Measurements from ENCODE around the gene LYPLA2. TPM values are rescaled to one million over a fixed set of nuclear protein-coding genes. Genes with fewer than 3 reads are reported as not detected.
"Not testable (repeated sequence)": the region's sequence is repeated elsewhere in the genome, so short reads cannot be mapped to it uniquely, and the experiment has no call there.

Gene LYPLA2
- total and polyA plus RNA-seq, 2 of the 8 experiments (the other 6 are each of a cell fraction or from before 2014, with no cell fraction given) = 138 to 211 TPM

GRCh38 chr1:23825762-23826522, 35.0 kb downstream of the LYPLA2 start (continued):
- TF ChIP-seq EP300 (IDR thresholded peaks at IDR 0.05; ENCODE audit: borderline replicate concordance in 1 of 2, low read depth in 2 of 2, low read length in 2 of 2) (no peak), YY1 (IDR thresholded peaks at IDR 0.05; ENCODE audit: low read depth, low read length) (no peak), CBX8 (IDR thresholded peaks at IDR 0.05; ENCODE audit: borderline replicate concordance, low read depth, low read length) (no peak)

DNA sequence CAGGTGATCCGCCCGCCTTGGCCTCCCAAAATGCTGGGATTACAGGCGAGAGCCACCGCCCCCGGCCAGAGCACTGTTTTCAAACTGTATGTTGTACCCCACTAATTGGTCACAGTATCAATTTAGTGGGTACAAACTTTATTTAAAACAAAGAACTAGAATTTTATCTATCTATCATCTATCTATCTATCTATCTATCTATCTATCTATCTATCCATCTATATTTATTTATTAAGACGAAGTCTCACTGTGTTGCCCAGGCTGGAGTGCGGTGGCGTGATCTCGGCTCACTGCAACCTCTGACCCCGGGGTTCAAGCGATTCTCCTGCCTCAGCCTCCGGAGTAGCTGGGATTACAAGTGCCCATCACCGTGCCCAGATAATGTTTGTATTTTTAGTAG, 35.6 kb downstream of the LYPLA2 start:
- not testable (repeated sequence) for H2AK5ac ChIP-seq (ENCODE audit: low read depth, low read length); H2BK20ac ChIP-seq (ENCODE audit: low read length); H3K27ac ChIP-seq (ENCODE audit: low read depth, low read length); H2BK12ac ChIP-seq (ENCODE audit: low read depth, low read length); H3K4ac ChIP-seq (replicated peaks; ENCODE audit: insufficient read length, low read depth, low read length); H3K4me1 ChIP-seq (replicated peaks in 1 of 4; ENCODE audit: control insufficient read depth in 3 of 4, insufficient read depth in 4 of 4, low read length in 3 of 4); H3K56ac ChIP-seq (replicated peaks; ENCODE audit: insufficient read length, low read depth, low read length); H3K23ac ChIP-seq (ENCODE audit: insufficient read length); H2BK15ac ChIP-seq (ENCODE audit: low read length); DNase-seq (ENCODE audit: low read depth in 1 of 2, low spot score in 2 of 2); H3K4me2 ChIP-seq (ENCODE audit: insufficient read depth in 1 of 2, low read depth in 2 of 2, low read length in 2 of 2); H3K23me2 ChIP-seq (ENCODE audit: low read depth, low read length); H3K79me1 ChIP-seq (ENCODE audit: low read depth, low read length); H3K14ac ChIP-seq (ENCODE audit: insufficient read length); H3K79me2 ChIP-seq (ENCODE audit: control insufficient read depth in 1 of 2, insufficient read depth in 2 of 2, low read length in 2 of 2); H2AFZ ChIP-seq (ENCODE audit: low read length); H4K20me1 ChIP-seq (replicated peaks in 1 of 2; ENCODE audit: control insufficient read depth in 1 of 2, insufficient read depth in 2 of 2, low read length in 2 of 2); H3K27me3 ChIP-seq (replicated peaks in 1 of 4; ENCODE audit: control insufficient read depth in 3 of 4, extremely low read depth in 1 of 4, insufficient read depth in 3 of 4, low read length in 3 of 4); H3K36me3 ChIP-seq (ENCODE audit: control insufficient read depth in 2 of 4, insufficient read depth in 4 of 4, low read length in 3 of 4); H3K9ac ChIP-seq (replicated peaks in 1 of 4; ENCODE audit: extremely low read depth in 1 of 4, low read depth in 3 of 4, low read length in 3 of 4); FAIRE-seq; H4K8ac ChIP-seq (ENCODE audit: extremely low read depth, insufficient read depth, low read length); H2BK5ac ChIP-seq (ENCODE audit: low read depth, low read length); H3K4me3 ChIP-seq (ENCODE audit: extremely low read depth in 1 of 4, insufficient read depth in 2 of 4, low read depth in 3 of 4, low read length in 4 of 4); H2BK120ac ChIP-seq (replicated peaks; ENCODE audit: low read depth, low read length); H4K91ac ChIP-seq (replicated peaks; ENCODE audit: insufficient read length, low read length); H3K18ac ChIP-seq (ENCODE audit: extremely low read depth, low read length); H3K9me3 ChIP-seq (ENCODE audit: insufficient read depth in 2 of 2, low read depth in 1 of 2, low read length in 1 of 2); H4K5ac ChIP-seq (ENCODE audit: insufficient read length, low read depth, low read length)
- ChIA-PET POLR2A (ENCODE audit: partially characterized antibody) (interaction anchor here (2.2 to 4.2 kb wide), 2 partner anchors 15 to 28 kb away, joined by 8 to 28 read pairs; partner anchors contain the start of gene GALE), CTCF (ENCODE audit: partially characterized antibody) (interaction anchor here (0.6 to 8.5 kb wide), 3 partner anchors 15 to 55 kb away, joined by 3 to 99 read pairs (median 3); no protein-coding TSS in a partner anchor)
- 91% methylated on average over 13 of the region's 13 CpGs; no CpG with 5 or more reads in 1 of the 2 experiments for WGBS, 2 experiments (ENCODE audit: extremely low coverage in 1 of 2, insufficient coverage in 1 of 2, insufficient read length in 1 of 2, insufficient replicate concordance in 2 of 2, low coverage in 1 of 2, low lambda C conversion rate in 2 of 2, missing lambda C conversion rate in 1 of 2)

Measured in H1 (cell line).